ENCODE results near the gene MYADML2. TPM values are rescaled to one million over a fixed set of nuclear protein-coding genes. Genes with fewer than 3 reads are reported as not detected.

MYADML2 gene
- total and polyA plus RNA-seq, 10 of the 15 experiments (the other 5 are each of a cell fraction or from before 2014, with no cell fraction given), result not detected

- TF ChIP-seq ZBTB11 (CRISPR knock-in tag; IDR thresholded peaks at IDR 0.05) (no peak), IRF4 (IDR thresholded peaks at IDR 0.05; ENCODE audit: low read depth, low read length) (no peak), TCF7 (IDR thresholded peaks at IDR 0.05; ENCODE audit: borderline replicate concordance) (no peak), ESRRA (IDR thresholded peaks at IDR 0.05; ENCODE audit: low read length) (no peak), POLR2AphosphoS5 (IDR thresholded peaks at IDR 0.05; ENCODE audit: low read length) (no peak), TBL1XR1 (IDR thresholded peaks at IDR 0.05; ENCODE audit: low read depth, low read length) (no peak), STAT3 (IDR thresholded peaks at IDR 0.05; ENCODE audit: low read depth, low read length) (no peak), IKZF2 (IDR thresholded peaks at IDR 0.05) (no peak), NR2C2 (IDR thresholded peaks at IDR 0.05; ENCODE audit: borderline replicate concordance, control insufficient read depth, insufficient read length, low read depth) (no peak)
Observed at GRCh38 chr17:81948635-81949378, 1.8 kb upstream of the MYADML2 start (continued).

GRCh38 chr17:81944858-81945257, 2.2 kb downstream of the MYADML2 start:
- ATAC-seq (no peak), DNase-seq (ENCODE audit: low read depth, low spot score) (no peak), FAIRE-seq (no peak)
- no TSS peak for BruUV-seq (replicated peaks)
- Histone ChIP-seq H3K79me2 (ENCODE audit: control insufficient read depth, insufficient read depth, low read length) (no peaks in the 10 kb centered on the region), H3K36me3 (ENCODE audit: control insufficient read depth in 2 of 2, insufficient read depth in 2 of 2, low read length in 1 of 2) (no peaks in the 10 kb centered on the region), H3K27me3 (replicated peaks in 1 of 2; ENCODE audit: control insufficient read depth in 2 of 2, insufficient read depth in 2 of 2, low read length in 1 of 2) (no peaks in the 10 kb centered on the region), H2AFZ (ENCODE audit: control insufficient read depth, low read depth, low read length) (no peak overlapping the region), H3K4me2 (ENCODE audit: control insufficient read depth, insufficient read depth) (no peak overlapping the region), H3K9me3 (replicated peaks; ENCODE audit: control insufficient read depth, insufficient read depth, low read length) (no peaks in the 10 kb centered on the region), H3K9ac (ENCODE audit: control insufficient read depth, insufficient read depth, low read length) (no peak overlapping the region), H3K4me3 (no peak overlapping the region), H3K4me1 (ENCODE audit: control insufficient read depth, insufficient read depth, low read length) (no peaks in the 10 kb centered on the region), H3K27ac (ENCODE audit: control insufficient read depth, insufficient read depth) (no peak overlapping the region), H4K20me1 (ENCODE audit: control insufficient read depth, insufficient read depth) (no peaks in the 10 kb centered on the region)
- ChIA-PET SMC1A (ENCODE audit: uncharacterized antibody, unreplicated experiment) (no interaction called here), POLR2A (interaction anchor here (1.2 kb wide), 1 partner anchor 24 kb away, joined by 3 read pairs; no protein-coding TSS in a partner anchor), RAD21 (ENCODE audit: unreplicated experiment) (no interaction called here), CTCF (interaction anchor here (0.7 to 1.6 kb wide), 2 partner anchors 10 to 75 kb away, joined by 3 to 4 read pairs; no protein-coding TSS in a partner anchor)
- intact Hi-C loops (cut with micrococcal nuclease; ENCODE audit: unreplicated experiment) (no loop called here), in situ Hi-C loops (cut with MboI) (no loop called here)
- WGBS (ENCODE audit: insufficient coverage, insufficient replicate concordance, low lambda C conversion rate, missing lambda C conversion rate), result 71% methylated on average over 9 of the region's 9 CpGs
- no peak for TF ChIP-seq SMAD5 (IDR thresholded peaks at IDR 0.05; ENCODE audit: low read depth)
- no peak for TF ChIP-seq NBN (IDR thresholded peaks at IDR 0.05)
- no peak for TF ChIP-seq YBX1 (IDR thresholded peaks at IDR 0.05)
- TF ChIP-seq, protein P1, sequence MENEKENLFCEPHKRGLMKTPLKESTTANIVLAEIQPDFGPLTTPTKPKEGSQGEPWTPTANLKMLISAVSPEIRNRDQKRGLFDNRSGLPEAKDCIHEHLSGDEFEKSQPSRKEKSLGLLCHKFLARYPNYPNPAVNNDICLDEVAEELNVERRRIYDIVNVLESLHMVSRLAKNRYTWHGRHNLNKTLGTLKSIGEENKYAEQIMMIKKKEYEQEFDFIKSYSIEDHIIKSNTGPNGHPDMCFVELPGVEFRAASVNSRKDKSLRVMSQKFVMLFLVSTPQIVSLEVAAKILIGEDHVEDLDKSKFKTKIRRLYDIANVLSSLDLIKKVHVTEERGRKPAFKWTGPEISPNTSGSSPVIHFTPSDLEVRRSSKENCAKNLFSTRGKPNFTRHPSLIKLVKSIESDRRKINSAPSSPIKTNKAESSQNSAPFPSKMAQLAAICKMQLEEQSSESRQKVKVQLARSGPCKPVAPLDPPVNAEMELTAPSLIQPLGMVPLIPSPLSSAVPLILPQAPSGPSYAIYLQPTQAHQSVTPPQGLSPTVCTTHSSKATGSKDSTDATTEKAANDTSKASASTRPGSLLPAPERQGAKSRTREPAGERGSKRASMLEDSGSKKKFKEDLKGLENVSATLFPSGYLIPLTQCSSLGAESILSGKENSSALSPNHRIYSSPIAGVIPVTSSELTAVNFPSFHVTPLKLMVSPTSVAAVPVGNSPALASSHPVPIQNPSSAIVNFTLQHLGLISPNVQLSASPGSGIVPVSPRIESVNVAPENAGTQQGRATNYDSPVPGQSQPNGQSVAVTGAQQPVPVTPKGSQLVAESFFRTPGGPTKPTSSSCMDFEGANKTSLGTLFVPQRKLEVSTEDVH (IDR thresholded peaks at IDR 0.05; ENCODE audit: low read depth, partially characterized antibody), result no peak

Data from GM12878 (cell line).